ENCODE data around the gene EPB41L3.

Gene EPB41L3

GRCh38 chr18:5556310-5556974 lies 12.6 kb upstream of the EPB41L3 start:
- no peak for DNase-seq (ENCODE audit: extremely low read depth, insufficient read length)
- no peaks in the 10 kb centered on the region for H3K36me3 ChIP-seq (ENCODE audit: control insufficient read depth, insufficient read depth, low read length)
- no peak for TF ChIP-seq CTCF (IDR thresholded peaks at IDR 0.05; ENCODE audit: insufficient read depth, low read length, poor library complexity, severe bottlenecking)

GRCh38 chr18:5554629-5555028 lies 10.8 kb upstream of the EPB41L3 start:
- TF ChIP-seq CTCF (IDR thresholded peaks at IDR 0.05; ENCODE audit: insufficient read depth, low read length, poor library complexity, severe bottlenecking) = no peak
- no peaks in the 10 kb centered on the region for H3K36me3 ChIP-seq (ENCODE audit: control insufficient read depth, insufficient read depth, low read length)

More at GRCh38 chr18:5556310-5556974, 12.6 kb upstream of the EPB41L3 start:
- no peak overlapping the region for H3K4me3 ChIP-seq (replicated peaks; ENCODE audit: low read depth, low read length)
- H3K27me3 ChIP-seq (replicated peaks; ENCODE audit: control insufficient read depth, insufficient read depth, low read length) = no peaks in the 10 kb centered on the region

GRCh38 chr18:5546660-5547059 lies 2.9 kb upstream of the EPB41L3 start:
- DNase-seq (ENCODE audit: extremely low read depth, insufficient read length) = no peak
- peak; percentile 13 for TF ChIP-seq CTCF (IDR thresholded peaks at IDR 0.05; ENCODE audit: insufficient read depth, low read length, poor library complexity, severe bottlenecking)
- no peaks in the 10 kb centered on the region for H3K36me3 ChIP-seq (ENCODE audit: control insufficient read depth, insufficient read depth, low read length)
- H3K4me3 ChIP-seq (replicated peaks; ENCODE audit: low read depth, low read length) = no peak overlapping the region
- H3K27me3 ChIP-seq (replicated peaks; ENCODE audit: control insufficient read depth, insufficient read depth, low read length) = no peaks in the 10 kb centered on the region

More at GRCh38 chr18:5554629-5555028, 10.8 kb upstream of the EPB41L3 start:
- DNase-seq (ENCODE audit: extremely low read depth, insufficient read length) = no peak
- Histone ChIP-seq H3K4me3 (replicated peaks; ENCODE audit: low read depth, low read length) (no peak overlapping the region), H3K27me3 (replicated peaks; ENCODE audit: control insufficient read depth, insufficient read depth, low read length) (no peaks in the 10 kb centered on the region)

GRCh38 chr18:5543036-5543680 lies 639 bp downstream of the EPB41L3 start:
- no peak for TF ChIP-seq CTCF (IDR thresholded peaks at IDR 0.05; ENCODE audit: insufficient read depth, low read length, poor library complexity, severe bottlenecking)
- no peaks in the 10 kb centered on the region for H3K36me3 ChIP-seq (ENCODE audit: control insufficient read depth, insufficient read depth, low read length)
- H3K4me3 ChIP-seq (replicated peaks; ENCODE audit: low read depth, low read length) = no peak overlapping the region
- no peaks in the 10 kb centered on the region for H3K27me3 ChIP-seq (replicated peaks; ENCODE audit: control insufficient read depth, insufficient read depth, low read length)
- no peak for DNase-seq (ENCODE audit: extremely low read depth, insufficient read length)

GRCh38 chr18:5542515-5543035 lies 1.2 kb downstream of the EPB41L3 start:
- TF ChIP-seq CTCF (IDR thresholded peaks at IDR 0.05; ENCODE audit: insufficient read depth, low read length, poor library complexity, severe bottlenecking) = no peak
- DNase-seq (ENCODE audit: extremely low read depth, insufficient read length) = no peak
- Histone ChIP-seq H3K4me3 (replicated peaks; ENCODE audit: low read depth, low read length) (no peak overlapping the region), H3K27me3 (replicated peaks; ENCODE audit: control insufficient read depth, insufficient read depth, low read length) (no peaks in the 10 kb centered on the region), H3K36me3 (ENCODE audit: control insufficient read depth, insufficient read depth, low read length) (no peaks in the 10 kb centered on the region)

All from GM06990 (cell line).